ENCODE measurements around the gene TSFM. TPM values are rescaled to one million over a fixed set of nuclear protein-coding genes. Genes with fewer than 3 reads are reported as not detected.
"Not testable (repeated sequence)": the region's sequence is repeated elsewhere in the genome, so short reads cannot be mapped to it uniquely, and the experiment has no call there.

The TSFM gene
- total RNA-seq, 1 experiment from 2014 or later, result 63.6 TPM

GRCh38 chr12:57815177-57816000, 32.8 kb downstream of the TSFM start:
- no peak for DNase-seq (ENCODE audit: low spot score)

DNA sequence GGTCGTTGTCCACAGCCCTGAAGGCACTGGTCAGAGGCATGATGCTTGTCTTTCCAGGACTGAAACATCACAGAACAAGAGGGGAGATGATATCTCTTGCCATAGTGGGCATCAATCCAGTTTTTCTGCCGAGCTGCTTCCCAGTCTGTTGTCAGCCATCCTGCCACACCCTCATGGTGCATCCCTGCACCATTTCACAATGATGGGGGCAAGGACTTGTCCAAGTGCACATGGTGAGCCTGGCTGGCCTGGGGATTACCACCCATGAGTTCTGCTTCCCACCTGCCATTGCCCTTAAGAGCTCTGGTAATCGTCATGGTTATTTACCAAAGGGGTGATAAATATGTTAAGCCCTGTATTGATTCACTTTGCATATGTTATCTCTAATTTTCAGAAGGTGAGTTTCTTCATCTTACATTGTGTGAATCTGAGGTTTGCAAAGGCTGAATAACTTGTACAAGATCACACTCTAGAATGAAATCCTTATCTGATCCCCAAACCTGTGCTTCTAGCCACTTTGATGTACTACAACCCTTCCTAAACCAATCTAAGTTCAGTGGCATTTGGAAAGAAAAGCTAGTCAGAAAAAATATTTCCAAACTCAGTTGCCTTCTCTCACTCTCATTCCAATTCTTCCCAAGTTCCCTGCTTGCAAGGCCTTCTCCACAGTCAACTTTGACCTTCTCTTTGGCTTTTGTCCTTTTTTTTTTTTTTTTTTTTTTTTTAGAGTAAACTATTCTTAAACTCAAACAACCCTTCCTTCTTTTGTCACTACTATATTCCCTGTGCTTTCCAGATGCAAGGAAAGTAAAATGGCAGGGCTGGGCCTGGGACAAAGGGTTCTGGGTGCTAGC, 33.6 kb downstream of the TSFM start:
- no peak for DNase-seq (ENCODE audit: low spot score)

- DNase-seq (ENCODE audit: low spot score), result no peak
These were observed 34.2 kb downstream of the TSFM start for GRCh38 chr12:57816855-57817151.

GRCh38 chr12:57817261-57817989, 34.8 kb downstream of the TSFM start:
- no peak for DNase-seq (ENCODE audit: low spot score)

DNA sequence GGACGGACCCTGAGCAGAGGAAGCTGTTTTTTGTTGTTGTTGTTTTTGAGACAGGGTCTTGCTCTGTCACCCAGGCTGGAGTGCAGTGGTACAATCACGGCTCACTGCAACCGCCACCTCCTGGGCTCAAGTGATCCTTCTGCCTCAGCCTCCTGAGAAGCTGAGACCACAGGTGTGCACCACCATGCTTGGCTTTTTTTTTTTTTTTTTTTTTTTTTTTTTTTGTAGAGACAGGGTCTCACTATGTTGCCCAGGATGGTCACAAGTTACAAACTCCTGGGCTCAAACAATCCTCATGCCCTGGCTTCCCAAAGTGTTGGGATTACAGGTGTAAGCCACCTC, 35.4 kb downstream of the TSFM start:
- not testable (repeated sequence) for DNase-seq (ENCODE audit: low spot score)

DNA sequence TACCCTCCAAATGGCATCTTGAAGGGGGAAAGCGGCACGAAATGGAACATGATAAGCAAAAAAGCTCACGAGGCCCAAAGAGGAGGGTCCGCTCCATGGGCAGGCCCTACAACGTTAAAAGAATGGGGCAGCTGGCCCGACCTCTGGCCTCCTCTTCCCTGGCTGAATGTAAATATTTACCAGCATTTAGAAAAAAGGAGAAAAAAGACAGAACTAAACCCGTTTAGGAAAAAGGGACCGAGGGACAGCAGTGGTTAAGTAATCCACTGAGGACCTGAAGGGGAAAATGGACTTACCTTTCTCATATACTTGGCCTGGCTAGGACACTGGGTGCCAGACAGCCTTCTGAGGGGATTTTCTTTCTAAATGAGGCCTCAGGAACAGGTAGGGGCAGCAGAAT, 37.5 kb downstream of the TSFM start:
- not testable (repeated sequence) for DNase-seq (ENCODE audit: low spot score)

DNA sequence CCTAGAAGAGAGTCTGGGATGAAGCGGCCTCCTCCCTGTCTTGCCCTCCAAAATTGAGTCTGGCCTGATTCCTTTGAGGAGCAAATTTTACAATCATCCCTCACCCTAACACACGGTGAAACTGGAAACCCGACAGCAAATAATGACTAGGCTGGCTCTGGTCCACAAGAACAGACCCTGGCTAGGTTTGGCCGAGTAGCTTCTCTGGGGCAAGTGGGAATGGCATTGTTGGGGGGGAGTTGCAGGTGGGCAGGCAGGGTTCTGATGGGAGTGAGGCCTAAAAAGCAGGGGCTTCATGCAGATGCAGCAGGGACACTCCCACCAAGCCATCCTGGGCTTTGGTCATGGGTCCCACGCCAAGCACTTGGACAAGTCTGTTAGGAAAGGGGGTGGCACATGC, 38.4 kb downstream of the TSFM start:
- not testable (repeated sequence) for DNase-seq (ENCODE audit: low spot score)

- no peak for DNase-seq (ENCODE audit: low spot score)
These were observed 39.1 kb downstream of the TSFM start for GRCh38 chr12:57821474-57822214.

DNA sequence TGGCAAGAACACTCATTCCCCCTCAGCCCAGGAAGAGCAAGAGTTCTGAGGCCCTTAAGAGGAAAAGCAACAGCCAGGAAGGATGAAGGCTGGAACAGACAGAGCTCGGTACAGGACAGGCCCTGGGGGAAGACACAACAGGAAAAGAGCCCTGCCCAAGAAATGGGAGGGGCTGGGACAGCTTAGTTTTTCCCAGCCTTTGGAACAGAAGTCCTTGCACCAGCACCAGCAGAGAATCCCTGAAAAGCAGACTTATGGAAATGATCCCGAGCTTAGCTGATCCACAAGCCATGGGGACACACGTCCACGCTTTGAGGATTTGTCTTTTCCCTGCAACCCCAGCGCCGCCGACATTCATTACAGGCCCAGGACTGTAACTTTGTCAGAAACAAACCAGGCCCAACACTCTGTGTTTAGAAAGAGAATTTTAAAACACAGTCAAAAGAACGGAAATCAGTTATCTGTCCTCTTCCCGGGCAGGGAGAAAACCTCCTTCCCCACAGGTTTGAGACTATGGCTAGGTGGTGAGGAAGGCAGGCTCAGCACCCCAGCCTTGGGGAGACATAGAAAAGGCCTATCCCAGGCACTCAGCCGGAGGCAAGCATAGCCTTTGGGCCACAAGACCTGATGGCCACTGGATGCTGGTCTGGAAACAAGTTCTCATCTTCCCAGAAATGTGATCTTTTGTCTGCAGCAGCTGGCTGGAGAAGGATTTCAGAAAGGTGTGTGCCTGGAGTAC, 40.0 kb downstream of the TSFM start:
- no peak for DNase-seq (ENCODE audit: low spot score)

DNA sequence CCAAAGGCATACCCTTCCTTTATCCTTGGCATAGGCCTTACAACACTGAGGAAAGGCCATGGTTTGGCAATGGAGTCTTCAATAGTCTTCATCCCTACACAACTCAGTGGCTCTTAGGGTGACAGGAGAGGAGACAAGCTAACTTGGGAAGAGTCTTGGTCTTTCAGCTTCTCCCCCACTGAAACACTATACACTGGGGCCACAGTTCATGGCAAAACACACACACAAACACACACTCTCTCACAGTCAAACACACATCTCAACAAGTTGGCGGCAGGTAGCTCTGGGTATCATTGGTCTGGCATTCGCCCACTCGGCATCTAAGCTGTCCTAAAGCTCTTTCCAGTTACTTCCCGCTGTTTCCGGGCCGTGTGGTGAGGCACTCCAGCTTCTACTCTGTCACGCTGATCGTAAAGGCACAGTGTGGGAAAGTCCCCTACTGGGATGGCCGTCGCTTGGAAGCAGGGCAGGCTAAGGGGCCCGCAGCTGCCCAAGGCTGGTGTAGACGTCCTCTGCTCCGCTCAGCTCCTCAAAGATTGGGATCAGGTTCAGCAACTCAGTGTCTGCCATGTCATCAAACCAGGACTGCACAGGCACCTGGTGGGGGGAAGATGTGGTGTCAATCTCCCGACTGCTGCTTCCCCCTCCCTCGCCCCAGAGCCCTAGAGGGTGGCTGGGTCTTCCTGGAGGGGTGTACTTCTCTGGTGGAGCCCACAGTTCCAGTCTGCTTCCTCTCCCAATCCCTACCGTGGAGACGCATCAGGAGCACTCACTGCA, 40.7 kb downstream of the TSFM start:
- DNase-seq (ENCODE audit: low spot score), result no peak

DNA sequence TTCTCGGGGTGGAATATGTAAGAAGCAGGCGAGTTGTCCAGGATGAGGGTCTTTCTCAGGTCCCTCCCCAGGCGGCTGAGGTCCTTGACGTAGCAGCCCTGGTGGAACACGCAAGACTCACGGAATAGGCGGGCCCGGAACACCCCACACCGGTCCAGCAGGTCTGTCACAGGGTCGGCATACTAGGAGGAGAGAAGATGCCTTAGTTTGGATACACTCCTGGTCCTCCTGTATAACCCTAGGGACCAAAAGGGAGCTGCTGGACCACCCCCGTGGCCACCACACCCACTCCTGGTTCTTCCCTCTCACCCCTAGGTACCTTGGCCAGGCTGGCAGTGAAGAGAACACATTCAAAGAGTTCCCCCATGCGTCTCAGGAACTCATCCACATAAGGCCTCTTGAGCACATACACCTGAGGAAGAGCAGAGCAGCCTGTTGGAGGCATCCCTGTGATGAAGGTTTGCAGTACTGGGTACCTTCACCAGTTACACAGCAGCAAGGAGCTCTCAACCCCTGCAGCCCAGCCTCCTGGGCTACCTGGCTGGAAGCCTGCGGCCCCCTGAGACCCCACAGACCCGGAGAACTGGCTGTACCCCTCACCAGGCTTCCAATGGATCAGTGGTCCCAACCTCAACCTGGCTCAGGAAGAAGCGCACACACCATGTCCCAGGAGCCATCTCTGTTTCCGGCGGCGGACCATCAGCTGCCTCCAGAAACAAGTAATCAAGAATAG, 41.5 kb downstream of the TSFM start:
- no peak for DNase-seq (ENCODE audit: low spot score)

DNA sequence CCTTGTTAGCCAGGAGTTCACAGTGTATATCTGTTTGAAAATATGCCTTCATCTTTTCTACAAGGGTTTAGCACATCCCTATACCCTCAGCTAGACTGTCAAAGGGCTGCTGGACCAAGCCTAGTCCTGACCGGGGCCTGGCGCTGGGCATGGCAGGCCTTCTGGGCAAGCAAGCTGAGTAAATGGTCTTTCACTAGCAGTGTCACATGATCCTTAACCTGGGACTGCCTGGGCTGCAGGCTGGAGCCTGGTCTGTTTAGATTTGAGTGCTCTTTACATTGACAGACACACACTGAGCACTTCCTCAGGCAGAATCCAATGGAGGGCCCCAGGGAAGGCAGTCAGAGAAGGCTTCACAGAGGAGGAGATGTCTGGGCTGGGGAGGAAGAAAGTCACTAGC, 42.9 kb downstream of the TSFM start:
- DNase-seq (ENCODE audit: low spot score), result no peak

- no peak for DNase-seq (ENCODE audit: low spot score)
These were observed 43.8 kb downstream of the TSFM start for GRCh38 chr12:57826400-57826799.

DNA sequence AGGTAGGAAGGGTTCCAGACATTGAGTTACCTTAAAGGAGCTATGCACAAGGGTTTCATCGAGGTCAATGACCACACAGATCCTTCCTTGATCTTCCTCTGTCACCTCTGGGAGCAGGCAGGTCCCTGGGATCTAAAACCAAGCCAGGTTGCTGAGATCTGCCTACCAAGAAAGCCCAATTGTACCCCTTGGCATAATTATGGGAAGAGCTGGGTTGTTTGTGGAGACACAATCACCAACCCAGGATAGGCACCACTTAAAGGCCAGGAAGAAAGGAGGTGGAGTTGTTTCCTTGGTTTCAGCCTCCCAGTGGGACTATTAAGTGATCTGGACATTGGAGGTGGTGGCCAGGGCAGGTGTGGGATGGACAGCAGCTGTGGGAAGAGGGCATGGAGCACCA, 44.4 kb downstream of the TSFM start:
- no peak for DNase-seq (ENCODE audit: low spot score)

- DNase-seq (ENCODE audit: low spot score), result no peak
These were observed 46.6 kb downstream of the TSFM start for GRCh38 chr12:57829025-57829777.

DNA sequence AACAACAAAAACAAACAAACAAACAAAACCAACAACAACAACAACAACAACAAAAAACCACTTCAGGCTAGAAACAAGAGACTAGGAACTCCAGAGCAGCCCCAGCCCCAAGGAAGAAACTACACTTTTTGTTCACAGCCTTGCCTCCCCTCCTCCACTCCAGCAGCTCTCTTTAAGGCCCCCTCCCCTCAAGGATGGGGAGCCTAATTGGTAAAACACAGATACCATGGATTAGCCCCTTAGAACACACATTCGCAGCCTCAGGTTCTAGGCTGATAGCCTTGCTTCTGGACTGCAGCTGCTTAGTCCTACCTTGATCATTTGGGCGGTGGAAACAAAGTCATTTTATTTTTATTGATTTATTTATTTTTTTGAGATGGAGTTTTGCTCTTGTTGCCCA, 47.8 kb downstream of the TSFM start:
- no peak for DNase-seq (ENCODE audit: low spot score)

DNA sequence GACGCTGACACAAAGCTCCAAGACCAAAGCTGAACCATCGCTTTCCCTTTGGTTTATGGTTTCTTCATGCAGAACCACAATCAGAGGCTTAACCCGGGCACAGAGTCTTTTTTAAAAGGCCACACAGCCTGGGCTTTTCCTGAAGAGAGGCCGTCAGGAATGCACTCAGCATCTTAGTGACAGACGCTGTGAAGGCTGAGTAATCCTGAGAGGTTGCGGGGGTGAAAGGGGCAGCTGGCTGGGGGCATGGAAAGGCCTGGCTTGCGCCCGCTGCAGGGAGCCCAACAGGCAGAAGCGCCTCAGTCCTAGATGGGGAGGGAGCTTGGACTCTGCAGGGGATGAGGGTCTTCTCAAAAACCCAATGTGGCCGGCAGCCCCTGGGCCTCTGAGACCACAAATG, 50.4 kb downstream of the TSFM start:
- no peak for DNase-seq (ENCODE audit: low spot score)

DNA sequence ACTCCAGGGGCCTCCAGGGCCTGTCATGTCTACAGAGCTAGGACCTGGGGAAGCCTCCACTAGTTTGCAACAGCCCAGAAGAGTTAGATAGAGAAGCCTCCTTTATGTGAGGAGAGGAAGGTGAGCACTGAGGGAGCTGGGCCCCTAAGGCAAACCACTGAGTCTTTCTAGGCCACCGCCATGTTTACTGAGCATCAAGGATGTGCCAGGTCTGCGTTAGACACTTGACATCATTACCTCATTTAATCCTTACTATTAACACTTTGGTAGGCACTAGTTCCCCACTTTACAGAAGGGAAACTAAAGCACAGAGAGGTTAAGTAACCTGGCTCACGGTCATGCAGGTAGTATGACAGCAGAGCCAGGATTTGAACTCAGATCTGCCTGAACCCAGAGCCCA, 51.1 kb downstream of the TSFM start:
- no peak for DNase-seq (ENCODE audit: low spot score)
